ENCODE data around the gene GSC.
"Not testable (repeated sequence)": the region's sequence is repeated elsewhere in the genome, so short reads cannot be mapped to it uniquely, and the experiment has no call there.

Gene GSC

DNA sequence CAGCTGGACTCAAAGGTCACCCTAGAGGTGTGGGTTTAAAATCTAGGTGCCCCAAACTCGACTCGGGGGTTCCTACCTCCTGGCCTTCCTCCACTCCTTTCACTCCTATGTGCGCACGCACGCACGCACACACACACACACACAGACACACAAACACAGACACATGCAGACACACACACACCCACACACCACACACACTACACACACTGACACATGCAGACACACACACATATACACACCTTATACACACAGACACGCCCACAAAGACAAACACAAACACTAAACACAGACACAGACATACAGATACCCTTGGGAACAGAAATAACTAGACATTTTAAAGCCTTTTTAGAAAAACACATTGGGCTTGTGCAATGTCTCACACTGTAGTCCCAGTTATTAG, 31.8 kb downstream of the GSC start:
- DNase-seq = no peak

DNA sequence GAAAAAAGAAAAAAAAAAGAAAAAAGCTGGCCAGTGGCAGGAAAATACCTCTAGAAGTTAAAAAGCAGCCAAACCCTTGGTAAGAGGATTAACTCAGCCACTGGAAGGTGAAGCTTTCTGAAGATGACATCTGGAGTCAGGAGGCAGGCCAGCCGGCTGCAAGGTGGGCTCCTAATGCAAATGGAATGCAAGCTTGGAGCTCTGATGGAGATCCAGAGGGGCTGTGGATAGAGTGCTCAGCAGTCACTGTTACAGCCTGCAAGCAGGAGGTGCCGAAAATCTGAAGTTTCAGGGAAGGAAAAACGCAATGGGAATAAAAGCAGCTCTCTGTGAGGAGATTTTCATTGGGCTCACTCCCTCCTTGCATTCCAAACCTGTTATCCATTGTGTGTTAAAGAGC, 41.0 kb downstream of the GSC start:
- no peak for DNase-seq

DNA sequence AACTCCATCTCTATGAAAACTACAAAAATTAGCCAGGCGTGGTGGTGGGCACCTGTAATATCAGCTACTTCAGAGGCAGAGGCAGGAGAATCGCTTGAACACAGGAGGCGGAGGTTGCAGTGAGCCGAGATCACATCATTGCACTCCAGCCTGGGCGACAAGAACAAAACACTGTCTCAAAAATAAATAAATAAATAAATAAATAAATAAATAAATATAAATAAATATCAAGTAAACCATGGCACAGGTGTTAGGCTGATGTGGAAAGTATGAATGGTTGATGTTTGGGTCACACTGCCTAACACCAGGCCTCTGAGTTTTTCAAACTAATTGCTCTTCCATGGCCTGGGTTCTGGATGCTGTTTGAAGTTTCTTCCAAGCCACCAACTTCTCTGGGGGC, 41.5 kb downstream of the GSC start:
- not testable (repeated sequence) for DNase-seq

DNA sequence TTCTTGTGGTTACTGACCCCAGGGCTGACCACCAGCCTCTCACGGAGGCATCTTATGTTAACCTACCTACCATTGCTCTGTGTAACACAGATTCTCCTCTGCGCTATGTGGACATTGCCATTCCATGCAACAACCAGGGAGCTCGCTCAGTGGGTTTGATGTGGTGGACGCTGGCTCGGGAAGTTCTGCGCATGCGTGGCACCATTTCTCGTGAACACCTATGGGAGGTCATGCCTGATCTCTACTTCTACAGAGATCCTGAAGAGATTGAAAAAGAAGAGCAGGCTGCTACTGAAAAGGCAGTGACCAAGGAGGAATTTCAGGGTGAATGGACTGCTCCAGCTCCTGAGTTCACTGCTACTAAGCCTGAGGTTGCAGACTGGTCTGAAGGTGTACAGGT, 43.3 kb downstream of the GSC start:
- DNase-seq = not testable (repeated sequence)

DNA sequence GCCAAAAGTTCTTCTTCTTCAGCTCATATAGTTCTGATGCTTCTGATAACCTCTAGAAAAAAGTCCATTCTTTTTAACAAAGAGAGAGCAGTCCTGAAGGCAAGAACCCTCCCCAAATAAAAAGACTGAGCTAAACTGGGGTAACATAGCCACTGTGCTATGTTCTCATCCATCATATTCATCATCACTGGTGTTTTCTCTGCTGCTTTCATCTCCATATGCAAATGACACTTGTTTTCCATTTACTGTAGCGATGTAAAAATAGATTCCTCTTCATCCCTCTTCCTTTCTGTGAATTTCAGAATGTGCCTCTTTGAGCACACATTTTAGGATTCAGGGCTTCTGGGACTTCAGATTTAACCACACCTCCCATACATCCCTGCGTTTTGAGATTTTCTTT, 44.9 kb downstream of the GSC start:
- no peak for DNase-seq

DNA sequence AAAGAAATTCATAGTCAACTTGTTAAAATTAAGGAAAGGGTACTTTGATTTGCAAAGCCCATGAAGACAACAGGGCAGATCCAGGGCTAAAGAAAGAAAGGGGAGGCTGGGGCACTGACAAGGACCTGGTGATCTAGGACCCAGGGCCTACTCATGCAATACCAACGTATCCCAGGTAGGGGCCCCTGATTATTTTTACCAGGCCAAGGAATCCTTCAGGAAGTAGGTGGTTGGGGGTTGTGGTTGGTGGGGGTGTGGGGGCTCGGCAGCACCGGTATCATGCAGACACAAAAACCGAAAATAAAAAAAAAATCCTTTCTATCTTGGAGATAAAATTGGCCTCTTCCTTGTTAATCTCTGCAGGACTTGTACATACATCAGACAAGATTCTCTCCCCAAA, 47.5 kb downstream of the GSC start:
- no peak for DNase-seq
